HL-60 (cell line): ENCODE data around the gene SHCBP1.
"Not testable (repeated sequence)": the region's sequence is repeated elsewhere in the genome, so short reads cannot be mapped to it uniquely, and the experiment has no call there.

Experiments
- CTCF ChIP-seq: IDR thresholded peaks from one replicate; pipeline ENCODE4 v1.5.1; 2011; ENCODE audit warnings: low read length, control low read depth, inconsistent platforms; ENCODE audit not compliant: insufficient read depth
- GABPA ChIP-seq: IDR thresholded peaks from 2 replicates; pipeline ENCODE4 v1.6.1; 2012; ENCODE audit warnings: low read depth
- POLR2AphosphoS5 ChIP-seq: IDR thresholded peaks from 2 replicates; pipeline ENCODE4 v1.6.1; 2012; ENCODE audit warnings: low read depth
- REST ChIP-seq: IDR thresholded peaks from 2 replicates; pipeline ENCODE4 v1.6.1; 2012; ENCODE audit warnings: low read depth; ENCODE audit not compliant: insufficient replicate concordance
- SPI1 ChIP-seq: IDR thresholded peaks from 2 replicates; pipeline ENCODE4 v1.6.1; 2012; ENCODE audit warnings: low read depth, mild to moderate bottlenecking, borderline replicate concordance

- TF ChIP-seq REST, CTCF, POLR2AphosphoS5, GABPA, SPI1: not testable (repeated sequence)
Observed at GRCh38 chr16:46626681-46627080, 5.5 kb upstream of the SHCBP1 start.
